IMR-90 (cell line): ENCODE results near the gene TNKS1BP1. TPM values are rescaled to one million over a fixed set of nuclear protein-coding genes. Genes with fewer than 3 reads are reported as not detected.

Source experiments
- polyA plus RNA-seq, 3 experiments: library from polyadenylated mRNA; depleted of rRNA; stranded (reverse); fragments of >200 nt; gene quantifications; 2 replicates each; pipeline ENCODE4 v1.2.3, GENCODE V29; 2012; ENCODE audit warnings: low replicate concordance in 1 of 3
- total RNA-seq: library from RNA; depleted of rRNA; stranded (reverse); fragments of >200 nt; gene quantifications from 2 replicates; pipeline ENCODE4 v1.2.3, GENCODE V29; 2012; rRNA removed

Gene TNKS1BP1
- total and polyA plus RNA-seq, 2 of the 4 experiments (the other 2 are of a cell fraction): 31.7 to 71.4 TPM

Other genes starting within 250 kb of the TNKS1BP1 start
- gene LRRC55, start 143.0 kb downstream of the TNKS1BP1 start, total RNA-seq: not detected in 2 replicates
- not detected in 2 replicates for gene LRRC55, start 143.0 kb downstream of the TNKS1BP1 start, polyA plus RNA-seq (2012; rRNA removed)
- gene APLNR, start 87.7 kb downstream of the TNKS1BP1 start, total RNA-seq: not detected in 2 replicates
- gene APLNR, start 87.7 kb downstream of the TNKS1BP1 start, polyA plus RNA-seq (2012; rRNA removed): not detected in 2 replicates
- gene SSRP1, start 10.9 kb upstream of the TNKS1BP1 start, total RNA-seq: 144 and 146 TPM in 2 replicates
- gene SSRP1, start 10.9 kb upstream of the TNKS1BP1 start, polyA plus RNA-seq (2012; rRNA removed): 101 and 106 TPM in 2 replicates
- not detected in 2 replicates for gene P2RX3, start 13.4 kb upstream of the TNKS1BP1 start, total RNA-seq
- not detected in 2 replicates for gene P2RX3, start 13.4 kb upstream of the TNKS1BP1 start, polyA plus RNA-seq (2012; rRNA removed)
- gene PRG3, start 56.2 kb upstream of the TNKS1BP1 start, total RNA-seq: not detected in 2 replicates
- not detected in 2 replicates for gene PRG3, start 56.2 kb upstream of the TNKS1BP1 start, polyA plus RNA-seq (2012; rRNA removed)
- not detected in 2 replicates for gene PRG2, start 65.7 kb upstream of the TNKS1BP1 start, total RNA-seq
- not detected in 2 replicates for gene PRG2, start 65.7 kb upstream of the TNKS1BP1 start, polyA plus RNA-seq (2012; rRNA removed)
- 10.6 and 12.7 TPM in 2 replicates for gene SLC43A3, start 102.2 kb upstream of the TNKS1BP1 start, total RNA-seq
- gene SLC43A3, start 102.2 kb upstream of the TNKS1BP1 start, polyA plus RNA-seq (2012; rRNA removed): 21.1 and 22.0 TPM in 2 replicates
- gene RTN4RL2, start 135.6 kb upstream of the TNKS1BP1 start, total RNA-seq: not detected in 2 replicates
- 0.83 and 1.5 TPM in 2 replicates for gene RTN4RL2, start 135.6 kb upstream of the TNKS1BP1 start, polyA plus RNA-seq (2012; rRNA removed)
- 8.6 and 10.0 TPM in 2 replicates for gene SLC43A1, start 190.8 kb upstream of the TNKS1BP1 start, total RNA-seq
- gene SLC43A1, start 190.8 kb upstream of the TNKS1BP1 start, polyA plus RNA-seq (2012; rRNA removed): 15.9 and 17.0 TPM in 2 replicates
- gene TIMM10, start 205.8 kb upstream of the TNKS1BP1 start, total RNA-seq: 70.0 and 96.8 TPM in 2 replicates
- 135 and 148 TPM in 2 replicates for gene TIMM10, start 205.8 kb upstream of the TNKS1BP1 start, polyA plus RNA-seq (2012; rRNA removed)
- not detected in 2 replicates for gene SMTNL1, start 212.6 kb upstream of the TNKS1BP1 start, total RNA-seq
- not detected in 2 replicates for gene SMTNL1, start 212.6 kb upstream of the TNKS1BP1 start, polyA plus RNA-seq (2012; rRNA removed)
- 34.4 and 37.5 TPM in 2 replicates for gene UBE2L6, start 242.7 kb upstream of the TNKS1BP1 start, total RNA-seq
- 46.7 and 51.7 TPM in 2 replicates for gene UBE2L6, start 242.7 kb upstream of the TNKS1BP1 start, polyA plus RNA-seq (2012; rRNA removed)